HUES64 (cell line): Measurements from ENCODE around the gene PDRG1.

ENCODE experiments used
- H3K27ac ChIP-seq: 2 replicates; pipeline ENCODE4 v1.7.0; 2013; ENCODE audit warnings: low read depth, low read length, inconsistent platforms
- H3K27me3 ChIP-seq: 2 replicates; pipeline ENCODE4 v1.6.1; 2013; ENCODE audit warnings: mild to moderate bottlenecking, low read length; ENCODE audit not compliant: insufficient read depth
- H3K36me3 ChIP-seq: 2 replicates; pipeline ENCODE4 v1.6.1; 2013; ENCODE audit warnings: mild to moderate bottlenecking, low read length; ENCODE audit not compliant: insufficient read depth
- H3K4me1 ChIP-seq: 2 replicates; pipeline ENCODE4 v1.6.1; 2013; ENCODE audit warnings: mild to moderate bottlenecking, low read length, moderate library complexity; ENCODE audit not compliant: insufficient read depth
- H3K4me3 ChIP-seq: 2 replicates; pipeline ENCODE4 v1.5.1; 2013; ENCODE audit warnings: mild to moderate bottlenecking, low read length, moderate library complexity
- H3K9ac ChIP-seq: 2 replicates; pipeline ENCODE4 v1.6.1; 2013; ENCODE audit warnings: mild to moderate bottlenecking, low read depth, low read length
- H3K9me3 ChIP-seq: 2 replicates; pipeline ENCODE4 v1.6.1; 2013; ENCODE audit warnings: low read depth, low read length; ENCODE audit not compliant: insufficient read depth
- WGBS: fragments of 150-250, 120-280 bp; methylation state at CpG from one replicate; pipeline ENCODE4 v1.1.7; 2013; ENCODE audit warnings: missing lambda C conversion rate; 5-methylcytosine and 5-hydroxymethylcytosine counted together

Gene PDRG1

DNA sequence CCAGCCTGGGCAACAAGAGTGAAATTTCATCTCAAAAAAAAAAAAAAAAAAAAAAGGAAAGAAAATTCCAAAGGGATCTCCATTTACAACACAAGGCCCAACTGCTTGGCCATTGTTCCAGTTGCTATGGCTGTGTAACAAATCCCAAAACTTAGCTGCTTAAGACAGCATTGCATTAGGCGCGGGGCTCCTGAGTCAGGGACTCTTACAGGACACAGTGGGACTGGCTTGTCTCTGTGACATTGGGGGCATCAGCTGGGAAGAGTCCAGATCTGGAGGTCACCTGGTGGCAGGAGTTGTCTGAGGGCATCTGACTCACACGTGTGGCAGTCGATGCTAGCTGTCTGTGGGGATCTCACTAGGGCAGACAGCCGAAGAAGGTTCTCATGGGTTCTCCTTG lies 45.8 kb downstream of the PDRG1 start:
- Histone ChIP-seq H3K4me1 (peaks cover 6% of the 10 kb centered on the region; the same call in 1 of the 2 replicates), H3K9ac (no peak overlapping the region), H3K9me3 (no peaks in the 10 kb centered on the region), H3K36me3 (no peaks in the 10 kb centered on the region), H3K27me3 (no peaks in the 10 kb centered on the region), H3K27ac (peak overlapping the region; percentile 50; the same call in 1 of the 2 replicates), H3K4me3 (no peak overlapping the region)
- WGBS = 62% methylated on average over 5 of the region's 5 CpGs

DNA sequence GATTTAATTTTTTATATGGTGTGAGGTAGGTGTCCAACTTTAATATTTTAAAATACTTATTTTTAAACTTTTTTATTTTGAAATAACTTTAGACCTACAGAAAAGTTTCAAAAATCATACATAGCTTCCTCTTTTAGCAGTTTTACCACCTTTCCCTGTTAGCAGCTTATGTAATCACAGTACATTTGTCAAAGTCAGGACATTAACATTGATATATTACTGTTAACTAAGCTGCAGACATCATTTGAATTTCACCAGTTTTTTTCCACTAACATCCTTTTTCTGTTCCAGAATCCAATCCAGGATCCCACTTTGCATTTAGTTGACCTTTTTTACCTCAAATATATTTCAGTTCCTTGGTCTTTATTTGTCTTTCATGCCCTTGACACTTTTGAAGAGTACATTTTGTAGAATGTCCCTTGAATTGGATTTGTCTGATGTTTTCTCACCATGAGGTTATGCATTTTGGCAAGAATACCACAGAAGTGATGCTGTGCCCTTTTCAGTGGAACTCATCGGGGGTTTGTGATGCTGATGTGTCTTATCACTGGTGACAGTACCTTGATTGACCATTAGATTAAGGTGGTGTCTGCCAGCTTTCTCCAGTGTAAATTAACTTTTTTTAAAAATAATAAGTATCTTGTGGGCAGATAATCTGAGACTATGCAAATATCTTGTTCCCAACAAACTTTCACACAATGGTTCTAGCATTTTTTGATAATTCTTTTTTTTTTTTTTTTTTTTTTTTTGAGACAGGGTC lies 48.0 kb downstream of the PDRG1 start:
- 96% methylated on average over 1 of the region's 1 CpG for WGBS

DNA sequence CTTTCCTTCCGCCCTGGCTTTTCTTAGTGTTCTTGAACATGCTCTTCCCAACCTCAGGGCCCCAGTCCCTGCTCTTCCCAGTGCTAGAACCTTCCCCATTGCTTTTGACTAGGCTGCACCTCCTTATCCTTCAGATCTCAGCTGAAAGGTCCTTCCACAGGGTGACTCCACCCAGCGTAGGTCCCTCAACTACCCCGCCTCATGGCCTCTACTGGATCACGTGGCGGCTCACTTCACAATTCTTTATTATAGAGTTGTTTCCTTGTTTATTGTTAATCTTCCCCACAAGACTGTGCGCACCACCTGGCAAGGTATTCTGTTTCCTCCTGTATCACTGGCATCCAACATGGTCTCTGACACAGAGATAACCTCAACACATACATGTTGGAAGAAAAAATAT lies 50.2 kb downstream of the PDRG1 start:
- Histone ChIP-seq H3K4me3 (no peak overlapping the region), H3K9ac (no peak overlapping the region), H3K4me1 (peaks cover 6% of the 10 kb centered on the region; the same call in 1 of the 2 replicates), H3K9me3 (no peaks in the 10 kb centered on the region), H3K36me3 (no peaks in the 10 kb centered on the region), H3K27ac (no peak overlapping the region), H3K27me3 (no peaks in the 10 kb centered on the region)
- 88% methylated on average over 3 of the region's 6 CpGs for WGBS

More for the DNA sequence above, 48.0 kb downstream of the PDRG1 start:
- H3K9ac ChIP-seq = no peak overlapping the region
- no peaks in the 10 kb centered on the region for H3K9me3 ChIP-seq
- no peak overlapping the region for H3K27ac ChIP-seq
- H3K36me3 ChIP-seq = no peaks in the 10 kb centered on the region
- no peaks in the 10 kb centered on the region for H3K27me3 ChIP-seq
- H3K4me3 ChIP-seq = no peak overlapping the region
- H3K4me1 ChIP-seq = peaks cover 6% of the 10 kb centered on the region; the same call in 1 of the 2 replicates

DNA sequence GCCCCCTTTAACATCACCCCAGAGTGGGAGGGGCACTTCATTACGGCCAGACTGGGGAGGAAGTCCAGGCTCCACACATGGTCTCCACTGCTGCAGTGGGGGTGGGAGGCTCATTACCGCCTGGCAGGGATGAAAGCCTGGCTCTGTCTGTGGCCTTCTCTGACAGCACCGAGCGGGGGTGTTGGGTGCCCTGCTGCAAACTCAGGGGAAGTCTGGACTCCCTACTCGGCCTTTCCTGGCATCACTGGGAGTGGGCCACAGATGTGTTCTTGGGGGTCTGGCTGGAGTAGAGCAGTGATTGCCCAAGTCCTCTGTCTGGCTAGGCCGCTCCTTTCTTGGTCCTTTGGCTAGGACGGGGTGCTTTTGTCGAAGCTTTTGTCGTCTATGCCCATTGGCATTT lies 54.3 kb downstream of the PDRG1 start:
- WGBS = 85% methylated on average over 9 of the region's 9 CpGs
- Histone ChIP-seq H3K9ac (no peak overlapping the region), H3K36me3 (no peaks in the 10 kb centered on the region), H3K9me3 (no peaks in the 10 kb centered on the region), H3K4me1 (no peaks in the 10 kb centered on the region), H3K4me3 (no peak overlapping the region), H3K27ac (no peak overlapping the region), H3K27me3 (no peaks in the 10 kb centered on the region)

DNA sequence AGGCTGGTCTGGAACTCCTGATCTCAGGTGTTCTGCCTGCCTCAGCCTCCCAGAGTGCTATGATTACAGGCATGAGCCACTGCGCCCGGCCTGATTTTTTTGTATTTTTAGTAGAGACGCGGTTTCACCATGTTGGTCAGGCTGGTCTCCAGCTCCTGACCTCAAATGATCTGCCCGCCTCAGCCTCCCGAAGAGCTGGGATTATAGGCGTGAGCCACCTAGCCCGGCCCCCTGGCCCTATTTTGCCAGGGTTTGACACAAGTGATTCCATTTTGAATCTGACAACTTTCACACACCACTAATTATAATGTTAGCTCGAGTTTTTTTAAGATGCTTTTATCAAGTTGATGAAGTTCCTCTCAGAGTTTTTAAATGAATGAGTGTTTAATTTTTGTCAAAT lies 55.8 kb downstream of the PDRG1 start:
- Histone ChIP-seq H3K4me3 (no peak overlapping the region), H3K36me3 (no peaks in the 10 kb centered on the region), H3K9ac (no peak overlapping the region), H3K27ac (no peak overlapping the region), H3K9me3 (no peaks in the 10 kb centered on the region), H3K4me1 (no peaks in the 10 kb centered on the region), H3K27me3 (no peaks in the 10 kb centered on the region)
- 94% methylated on average over 9 of the region's 9 CpGs for WGBS

DNA sequence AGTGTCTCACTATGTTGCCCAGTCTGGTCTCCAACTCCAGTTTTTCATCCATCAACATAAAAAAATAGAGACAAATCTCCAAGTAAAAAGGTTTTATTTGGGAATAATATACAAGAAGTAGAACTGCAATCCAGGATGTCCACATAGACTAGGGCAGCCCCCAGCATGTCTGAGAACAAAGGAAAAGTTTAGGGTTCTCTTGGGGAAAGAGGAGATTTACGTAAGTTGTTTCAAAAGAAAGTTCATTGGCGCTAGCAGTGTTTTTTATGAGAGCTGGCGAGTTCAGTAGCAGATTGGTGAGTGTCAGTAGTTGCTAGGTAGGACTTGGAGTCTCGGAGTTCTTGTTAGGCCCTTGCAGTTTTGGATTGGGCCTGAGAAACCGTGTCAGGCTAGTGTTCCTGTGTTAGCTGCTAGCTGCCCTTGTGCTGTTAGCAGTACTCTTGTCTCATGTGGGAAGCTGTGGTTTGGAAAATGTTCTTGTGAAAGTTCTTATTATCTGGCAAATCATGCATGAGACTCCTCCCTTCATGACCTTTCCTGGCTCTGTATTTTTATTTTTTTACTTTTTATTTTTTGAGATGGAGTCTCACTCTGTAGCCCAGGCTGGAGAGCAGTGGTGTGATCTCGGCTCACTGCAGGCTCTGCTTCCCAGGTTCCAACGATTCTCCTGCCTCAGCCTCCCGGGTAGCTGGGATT lies 56.7 kb downstream of the PDRG1 start:
- Histone ChIP-seq H3K27me3 (no peaks in the 10 kb centered on the region), H3K36me3 (no peaks in the 10 kb centered on the region), H3K9ac (no peak overlapping the region), H3K4me1 (no peaks in the 10 kb centered on the region), H3K9me3 (no peaks in the 10 kb centered on the region), H3K4me3 (no peak overlapping the region), H3K27ac (no peak overlapping the region)
- WGBS = 86% methylated on average over 8 of the region's 8 CpGs
